ELF-1 (cell line): Measurements from ENCODE around the gene PLS3.
A peak's percentile ranks its signal among the peaks of the same experiment; 100 is the strongest.
"Not testable (repeated sequence)": the region's sequence is repeated elsewhere in the genome, so short reads cannot be mapped to it uniquely, and the experiment has no call there.

ENCODE experiments used
- DNase-seq: peaks from one replicate; pipeline ENCODE4 v3.0.0-alpha.2; 2016; ENCODE audit warnings: low read depth, low spot score

Gene PLS3

GRCh38 chrX:115609621-115610020, 48.6 kb downstream of the PLS3 start:
- no peak for DNase-seq

- DNase-seq: peak; percentile 51
Measured at GRCh38 chrX:115616943-115617563, 56.1 kb downstream of the PLS3 start.

- DNase-seq: no peak
Measured at GRCh38 chrX:115622534-115622933, 61.6 kb downstream of the PLS3 start.

GRCh38 chrX:115624916-115625315, 63.9 kb downstream of the PLS3 start:
- no peak for DNase-seq

- DNase-seq: no peak
Measured at GRCh38 chrX:115625572-115626301, 64.8 kb downstream of the PLS3 start.

GRCh38 chrX:115630204-115630603, 69.2 kb downstream of the PLS3 start:
- no peak for DNase-seq

GRCh38 chrX:115632455-115632854, 71.5 kb downstream of the PLS3 start:
- DNase-seq: no peak

- not testable (repeated sequence) for DNase-seq
Measured at GRCh38 chrX:115633397-115633796, 72.4 kb downstream of the PLS3 start.

- DNase-seq: no peak
Measured at GRCh38 chrX:115639334-115639880, 78.4 kb downstream of the PLS3 start.

GRCh38 chrX:115642311-115642710, 81.3 kb downstream of the PLS3 start:
- DNase-seq: peak; percentile 49

GRCh38 chrX:115642895-115643530, 82.0 kb downstream of the PLS3 start:
- DNase-seq: peak; percentile 37

GRCh38 chrX:115644397-115644796, 83.4 kb downstream of the PLS3 start:
- not testable (repeated sequence) for DNase-seq

GRCh38 chrX:115649461-115650063, 88.6 kb downstream of the PLS3 start:
- peak; percentile 25 for DNase-seq

GRCh38 chrX:115650449-115650848, 89.5 kb downstream of the PLS3 start:
- no peak for DNase-seq

- DNase-seq: peak; percentile 73
Measured at GRCh38 chrX:115650916-115651315, 89.9 kb downstream of the PLS3 start.

- DNase-seq: no peak
Measured at GRCh38 chrX:115652221-115652620, 91.2 kb downstream of the PLS3 start.

GRCh38 chrX:115665122-115665521, 104.1 kb downstream of the PLS3 start:
- no peak for DNase-seq

GRCh38 chrX:115679460-115679859, 118.5 kb downstream of the PLS3 start:
- no peak for DNase-seq

- no peak for DNase-seq
Measured at GRCh38 chrX:115687595-115687994, 126.6 kb downstream of the PLS3 start.

GRCh38 chrX:115689931-115690330, 129.0 kb downstream of the PLS3 start:
- DNase-seq: no peak

GRCh38 chrX:115690511-115691216, 129.7 kb downstream of the PLS3 start:
- peak; percentile 94 for DNase-seq
